B cell (primary cell): ENCODE measurements around the gene BRD3.

Experiments
- EZH2 ChIP-seq: IDR thresholded peaks from 2 replicates; pipeline ENCODE4 v1.6.1; 2012; ENCODE audit warnings: borderline replicate concordance, low read depth, mild to moderate bottlenecking, moderate library complexity, low read length; ENCODE audit not compliant: insufficient read depth, poor library complexity, severe bottlenecking
- TF ChIP-seq, protein P1 (sequence below): fragments of 200-600 bp; IDR thresholded peaks from one replicate; pipeline ENCODE4 v1.8.0; 2022; ENCODE audit warnings: antibody characterized with exemption, mild to moderate bottlenecking

DNA sequence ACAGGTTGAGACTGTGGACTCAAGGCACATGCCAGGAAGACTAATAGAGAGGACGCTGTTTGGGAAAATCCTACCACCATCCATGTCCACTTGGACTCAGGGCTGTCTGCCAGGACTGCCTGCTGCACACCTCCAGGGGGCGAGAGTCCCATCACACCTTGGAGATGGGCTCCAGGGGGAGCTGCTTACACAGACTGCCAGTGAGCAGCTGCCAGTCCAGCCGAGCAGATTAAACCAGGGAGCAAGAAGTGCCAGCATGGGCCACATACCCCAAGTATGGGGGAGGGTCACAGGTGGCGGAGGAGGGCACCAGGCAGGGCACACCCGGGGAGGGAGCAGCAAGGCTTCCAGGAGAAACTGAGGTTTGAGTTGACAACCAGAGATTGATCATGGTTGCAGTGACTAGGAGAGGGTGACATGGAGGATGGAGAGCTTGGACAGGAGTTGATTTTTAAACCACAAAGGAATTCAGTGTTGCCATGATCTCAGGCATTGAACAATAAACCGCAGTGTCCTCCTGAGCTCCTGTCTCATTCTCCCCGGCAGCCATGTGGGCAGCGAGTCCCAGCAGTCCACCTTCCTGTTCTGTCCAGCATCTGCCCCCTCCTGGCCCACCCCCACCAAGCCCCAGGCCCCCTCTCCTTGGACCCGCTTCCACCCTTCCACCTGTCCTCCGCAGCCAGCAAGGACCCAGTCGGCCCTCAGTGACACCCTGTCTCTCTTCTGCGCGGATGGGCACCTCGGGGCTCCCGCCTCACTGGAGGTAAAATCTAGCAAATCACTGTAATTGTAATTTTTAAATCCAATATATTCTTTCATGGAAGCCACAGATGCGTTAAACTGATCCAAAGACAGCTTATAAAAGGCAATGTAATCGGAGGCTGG lies 72.6 kb downstream of the BRD3 start:
- TF ChIP-seq, protein P1, sequence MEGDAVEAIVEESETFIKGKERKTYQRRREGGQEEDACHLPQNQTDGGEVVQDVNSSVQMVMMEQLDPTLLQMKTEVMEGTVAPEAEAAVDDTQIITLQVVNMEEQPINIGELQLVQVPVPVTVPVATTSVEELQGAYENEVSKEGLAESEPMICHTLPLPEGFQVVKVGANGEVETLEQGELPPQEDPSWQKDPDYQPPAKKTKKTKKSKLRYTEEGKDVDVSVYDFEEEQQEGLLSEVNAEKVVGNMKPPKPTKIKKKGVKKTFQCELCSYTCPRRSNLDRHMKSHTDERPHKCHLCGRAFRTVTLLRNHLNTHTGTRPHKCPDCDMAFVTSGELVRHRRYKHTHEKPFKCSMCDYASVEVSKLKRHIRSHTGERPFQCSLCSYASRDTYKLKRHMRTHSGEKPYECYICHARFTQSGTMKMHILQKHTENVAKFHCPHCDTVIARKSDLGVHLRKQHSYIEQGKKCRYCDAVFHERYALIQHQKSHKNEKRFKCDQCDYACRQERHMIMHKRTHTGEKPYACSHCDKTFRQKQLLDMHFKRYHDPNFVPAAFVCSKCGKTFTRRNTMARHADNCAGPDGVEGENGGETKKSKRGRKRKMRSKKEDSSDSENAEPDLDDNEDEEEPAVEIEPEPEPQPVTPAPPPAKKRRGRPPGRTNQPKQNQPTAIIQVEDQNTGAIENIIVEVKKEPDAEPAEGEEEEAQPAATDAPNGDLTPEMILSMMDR, result no peak
- no peak for TF ChIP-seq EZH2
